Uterus (tissue), 4 donors: Measurements from ENCODE around the gene CTSO. TPM values are rescaled to one million over a fixed set of nuclear protein-coding genes. Genes with fewer than 3 reads are reported as not detected.

ENCODE experiments used
- DNase-seq, 2 donors: peaks; one replicate each; pipeline ENCODE4 v3.0.0-alpha.2; 2019 to 2020
- H3K27ac ChIP-seq, 2 donors: fragments of 200-600 bp; sonication (generic); 1 replicate in 1 of 2; 2 replicates in 1 of 2; pipeline ENCODE4 v1.5.1; 2016 to 2018
- H3K27me3 ChIP-seq, 2 donors: fragments of 200-600 bp; sonication (generic); one replicate each; pipeline ENCODE4 v1.5.1; 2018 to 2019; ENCODE audit warnings: control low read depth in 1 of 2
- H3K36me3 ChIP-seq, 2 donors: fragments of 200-600 bp; sonication (generic); one replicate each; pipeline ENCODE4 v1.5.1; 2019; ENCODE audit warnings: control low read depth in 1 of 2
- H3K4me1 ChIP-seq, 2 donors: fragments of 200-600 bp; sonication (generic); one replicate each; pipeline ENCODE4 v1.5.1; 2018 to 2019; ENCODE audit warnings: control low read depth in 1 of 2
- H3K4me3 ChIP-seq, 2 donors: fragments of 200-600 bp; sonication (generic); 1 replicate in 1 of 2; 2 replicates in 1 of 2; pipeline ENCODE4 v1.5.1; 2018 to 2019; ENCODE audit warnings: mild to moderate bottlenecking in 1 of 2
- H3K9me3 ChIP-seq, 2 donors: fragments of 200-600 bp; sonication (generic); one replicate each; pipeline ENCODE4 v1.5.1; 2019; ENCODE audit warnings: control low read depth in 1 of 2
- POLR2A ChIP-seq, 2 donors: fragments of 450-650 bp; IDR thresholded peaks; one replicate each; pipeline ENCODE4 v1.6.1; 2016; ENCODE audit warnings: antibody characterized with exemption in 2 of 2, mild to moderate bottlenecking in 1 of 2, moderate library complexity in 1 of 2
- intact Hi-C: fragments of 100-400 bp; cut with DNase I; formaldehyde crosslinking; loops from one replicate; pipeline ENCODE4 v1.15.1; 2023; ENCODE audit warnings: low total_unique reads
- total RNA-seq, 4 donors: library from RNA; depleted of rRNA in 3 of 4; stranded (reverse); fragments of >200 nt in 3 of 4; gene quantifications; one replicate each; pipeline versions ENCODE4 v1.1.0 to v1.2.4, GENCODE V29; 2014 to 2023
- TF ChIP-seq, protein P1 (sequence below), 4 experiments: fragments of 200-600 bp in 2 of 4; fragments of 450-650 bp in 2 of 4; sonication (generic) in 2 of 4; IDR thresholded peaks; one replicate each; pipeline ENCODE4 v1.5.1; 2016 to 2019; ENCODE audit warnings: antibody characterized with exemption in 4 of 4, mild to moderate bottlenecking in 2 of 4, moderate library complexity in 1 of 4
- donor health status: DM: yes; HTN: yes; CAD: no.

CTSO gene
- total RNA-seq, 4 donors from 2014 or later = 22.0 to 77.8 (median 28.6) TPM

DNA sequence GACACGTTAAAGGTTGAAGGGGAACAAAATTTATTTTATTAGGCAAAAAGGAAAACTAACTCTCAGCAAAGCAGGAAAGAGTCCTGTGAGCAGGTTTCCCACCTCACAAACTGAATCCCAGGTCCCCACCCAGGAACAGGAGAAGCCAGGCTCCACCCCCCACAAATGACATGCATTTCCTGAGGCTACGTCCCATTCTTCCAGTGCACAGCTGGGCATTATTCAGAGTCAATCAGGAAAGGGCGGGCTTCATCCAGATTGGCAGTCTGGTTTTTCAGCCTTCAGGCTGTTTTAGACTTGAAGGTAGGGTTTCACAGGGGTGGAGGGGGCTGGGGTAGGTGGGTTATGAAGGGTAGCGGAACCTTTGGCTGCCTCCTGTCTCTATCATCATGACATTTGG, 75.7 kb downstream of the CTSO start:
- Histone ChIP-seq H3K9me3 (no peaks in the 10 kb centered on the region), H3K36me3 (no peaks in the 10 kb centered on the region), H3K4me3 (no peak overlapping the region), H3K4me1 (no peaks in the 10 kb centered on the region), H3K27me3 (no peaks in the 10 kb centered on the region), H3K27ac (no peak overlapping the region)
- intact Hi-C loops = no loop called here
- DNase-seq = no peak
- TF ChIP-seq, protein P1, sequence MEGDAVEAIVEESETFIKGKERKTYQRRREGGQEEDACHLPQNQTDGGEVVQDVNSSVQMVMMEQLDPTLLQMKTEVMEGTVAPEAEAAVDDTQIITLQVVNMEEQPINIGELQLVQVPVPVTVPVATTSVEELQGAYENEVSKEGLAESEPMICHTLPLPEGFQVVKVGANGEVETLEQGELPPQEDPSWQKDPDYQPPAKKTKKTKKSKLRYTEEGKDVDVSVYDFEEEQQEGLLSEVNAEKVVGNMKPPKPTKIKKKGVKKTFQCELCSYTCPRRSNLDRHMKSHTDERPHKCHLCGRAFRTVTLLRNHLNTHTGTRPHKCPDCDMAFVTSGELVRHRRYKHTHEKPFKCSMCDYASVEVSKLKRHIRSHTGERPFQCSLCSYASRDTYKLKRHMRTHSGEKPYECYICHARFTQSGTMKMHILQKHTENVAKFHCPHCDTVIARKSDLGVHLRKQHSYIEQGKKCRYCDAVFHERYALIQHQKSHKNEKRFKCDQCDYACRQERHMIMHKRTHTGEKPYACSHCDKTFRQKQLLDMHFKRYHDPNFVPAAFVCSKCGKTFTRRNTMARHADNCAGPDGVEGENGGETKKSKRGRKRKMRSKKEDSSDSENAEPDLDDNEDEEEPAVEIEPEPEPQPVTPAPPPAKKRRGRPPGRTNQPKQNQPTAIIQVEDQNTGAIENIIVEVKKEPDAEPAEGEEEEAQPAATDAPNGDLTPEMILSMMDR (IDR thresholded peaks at IDR 0.05) = no peak
- no peak for TF ChIP-seq POLR2A (IDR thresholded peaks at IDR 0.05)

DNA sequence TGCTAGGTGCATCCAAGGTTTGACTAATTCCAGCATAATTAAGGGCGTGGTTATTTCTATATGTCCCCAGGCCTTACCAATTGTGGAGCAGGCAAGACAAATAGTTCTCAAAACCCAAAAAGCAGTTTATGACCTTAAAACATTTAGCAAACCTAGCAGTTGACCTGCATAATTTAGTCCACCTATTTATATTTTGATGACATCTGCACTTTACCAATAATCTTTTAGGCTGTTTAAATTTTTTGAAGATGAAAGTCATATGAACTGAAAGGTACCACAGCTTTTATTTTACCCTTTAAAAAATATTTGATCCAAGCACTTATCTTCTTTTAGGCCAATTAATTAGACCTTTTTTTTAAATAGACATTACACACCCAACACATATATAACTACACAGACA, 77.8 kb downstream of the CTSO start:
- intact Hi-C loops = no loop called here
- Histone ChIP-seq H3K36me3 (no peaks in the 10 kb centered on the region), H3K27me3 (no peaks in the 10 kb centered on the region)

More for the DNA sequence above, 77.8 kb downstream of the CTSO start:
- Histone ChIP-seq H3K4me3 (no peak overlapping the region), H3K27ac (no peak overlapping the region), H3K4me1 (no peaks in the 10 kb centered on the region), H3K9me3 (no peaks in the 10 kb centered on the region)
- no peak for DNase-seq
- TF ChIP-seq POLR2A (IDR thresholded peaks at IDR 0.05) = no peak
- TF ChIP-seq, protein P1 (IDR thresholded peaks at IDR 0.05) = no peak

Other genes starting within 250 kb of the CTSO start
- 10 to 100 TPM; 24.8 to 37.4 (median 30.9) TPM for gene GUCY1B1, start 194.8 kb downstream of the CTSO start, total RNA-seq
- gene ASIC5, start 87.6 kb downstream of the CTSO start, total RNA-seq = not detected
- 1 to 10 TPM in 1 of 4 donors, not detected in 3; 3.7 TPM for gene TDO2, start 50.2 kb downstream of the CTSO start, total RNA-seq